ENCODE measurements around the gene ALOXE3.
A peak's percentile ranks its signal among the peaks of the same experiment; 100 is the strongest.
"Not testable (repeated sequence)": the region's sequence is repeated elsewhere in the genome, so short reads cannot be mapped to it uniquely, and the experiment has no call there.

ALOXE3 gene

GRCh38 chr17:8091033-8091687, 27.2 kb downstream of the ALOXE3 start:
- DNase-seq (ENCODE audit: low read depth): no peak

GRCh38 chr17:8089728-8090127, 28.6 kb downstream of the ALOXE3 start:
- no peak for DNase-seq (ENCODE audit: low read depth)

DNA sequence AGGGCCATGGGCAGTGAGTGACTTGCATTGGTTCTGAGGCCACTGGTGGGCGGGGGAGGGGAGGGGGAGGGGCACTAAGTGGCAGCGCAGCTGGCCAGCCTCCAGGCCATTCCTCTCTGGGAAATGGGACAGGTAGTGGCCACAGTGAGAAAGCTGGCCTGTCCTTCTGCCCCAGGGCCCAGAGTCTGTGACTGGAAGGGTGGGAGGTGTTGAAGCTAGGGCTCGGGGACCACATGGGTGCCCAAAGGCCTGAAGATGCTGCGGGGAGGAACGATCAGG, 30.4 kb downstream of the ALOXE3 start:
- no peak for DNase-seq (ENCODE audit: low read depth)

DNA sequence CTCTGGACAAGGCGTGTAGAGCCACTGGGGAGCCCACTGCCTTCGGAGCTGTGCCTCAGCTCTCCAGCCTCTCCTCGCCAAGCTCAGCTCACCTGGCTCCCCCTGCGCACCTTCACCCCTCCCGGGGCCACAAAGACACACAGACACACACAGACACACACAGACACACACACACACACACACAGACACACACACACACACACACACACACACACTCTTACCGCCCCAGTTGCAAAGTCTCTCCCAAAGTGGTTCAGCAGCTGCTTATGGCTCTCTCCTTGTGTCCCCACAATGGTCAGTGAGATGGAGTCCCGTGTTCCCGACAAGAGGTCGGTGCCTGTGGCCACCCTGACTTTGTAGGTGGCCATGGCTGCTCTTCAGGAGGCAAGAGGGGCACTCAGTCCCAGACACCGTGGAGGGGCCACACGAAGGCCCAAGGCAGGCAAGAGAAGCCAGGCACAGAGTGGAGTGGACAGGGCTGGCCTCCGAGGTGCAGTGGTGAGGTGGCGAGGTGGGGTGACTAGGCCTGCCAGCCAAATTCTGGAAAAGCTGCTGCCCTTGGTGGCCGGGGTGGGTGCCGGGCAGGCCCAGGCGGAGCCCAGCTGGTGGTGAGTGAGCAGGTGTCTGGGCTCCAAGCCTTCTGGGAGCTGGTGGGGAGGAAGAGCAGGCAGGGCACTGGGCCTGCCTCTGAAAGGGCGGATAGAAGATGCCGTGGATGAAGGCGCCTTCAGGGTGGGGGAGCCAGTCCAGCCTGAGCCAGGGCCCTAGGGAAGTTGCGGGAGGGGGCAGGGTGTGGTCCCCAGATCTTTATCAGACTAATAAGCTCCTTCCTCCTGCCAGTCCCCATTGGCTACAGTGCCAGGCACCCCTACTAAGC, 31.0 kb downstream of the ALOXE3 start, which contains the start of gene ALOX12B:
Gene ALOX12B (minus strand): TSS at position 642 of the 877 bp plus-strand sequence. CDS start 274 bp downstream, at position 368.
- no peak for DNase-seq (ENCODE audit: low read depth)

DNA sequence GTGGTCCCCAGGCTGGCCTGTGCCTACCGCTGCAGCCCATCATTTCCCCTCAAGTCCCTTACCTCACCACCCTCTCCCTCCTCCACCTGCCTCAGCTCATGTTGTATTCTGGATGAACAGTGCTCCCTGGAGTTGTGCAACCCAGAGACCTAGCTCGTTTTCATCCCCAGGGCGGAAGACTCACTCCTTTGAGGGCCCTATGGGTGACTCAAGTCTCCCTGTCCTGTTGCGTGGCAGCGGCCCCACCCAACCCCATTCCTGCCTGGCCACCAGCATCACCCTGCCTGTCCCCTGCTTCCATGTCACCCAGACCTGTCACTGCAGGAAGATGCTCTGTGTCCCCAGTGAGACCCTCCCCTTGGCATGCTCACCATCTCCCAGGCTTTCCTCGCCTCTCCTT, 34.1 kb downstream of the ALOXE3 start:
- no peak for DNase-seq (ENCODE audit: low read depth)

DNA sequence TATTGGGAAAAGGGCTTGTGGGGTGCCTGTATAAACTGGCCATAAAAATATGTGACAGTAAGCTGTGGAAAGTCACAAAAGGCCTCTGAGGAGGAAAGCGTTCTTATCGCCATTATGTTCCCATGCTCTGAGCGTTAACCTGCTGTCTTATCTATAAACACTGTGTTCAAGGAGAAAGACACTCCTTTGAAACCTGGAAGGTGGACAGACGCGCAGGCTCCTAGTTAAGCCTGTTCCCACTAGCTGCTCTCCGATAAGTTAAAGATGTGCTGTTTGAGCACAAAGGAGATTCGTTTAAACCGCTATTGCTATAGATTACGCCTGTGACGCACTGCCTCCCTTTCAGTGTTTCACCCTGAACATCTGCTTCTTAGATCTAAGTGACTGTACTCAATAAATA, 36.0 kb downstream of the ALOXE3 start:
- no peak for DNase-seq (ENCODE audit: low read depth)

- DNase-seq (ENCODE audit: low read depth): no peak
Observed at GRCh38 chr17:8081876-8082275, 36.4 kb downstream of the ALOXE3 start.

DNA sequence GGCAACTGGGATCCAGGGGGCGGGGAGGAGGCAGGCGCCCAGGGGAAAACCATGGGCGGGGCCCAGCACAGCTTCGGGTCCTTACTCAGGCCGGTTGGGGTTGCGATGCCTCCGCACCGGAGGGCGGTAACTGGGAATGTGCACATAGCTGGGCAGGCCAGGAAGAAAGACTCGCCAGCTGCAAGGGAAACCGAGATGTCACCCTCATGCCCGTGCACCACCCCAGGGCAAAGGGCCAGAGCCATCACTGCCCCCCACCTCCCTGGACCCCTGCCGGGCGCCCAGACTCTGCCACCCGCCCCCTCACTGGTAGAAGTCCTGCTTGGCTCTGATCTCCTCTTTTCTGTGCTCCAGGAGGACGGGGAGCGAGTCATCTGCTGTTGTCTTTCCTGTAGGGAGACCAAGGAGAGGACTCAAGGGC, 37.5 kb downstream of the ALOXE3 start:
- no peak for DNase-seq (ENCODE audit: low read depth)

- DNase-seq (ENCODE audit: low read depth): no peak
Observed at GRCh38 chr17:8080208-8080798, 38.0 kb downstream of the ALOXE3 start.

GRCh38 chr17:8079291-8080207, 38.8 kb downstream of the ALOXE3 start:
- peak; percentile 64 for DNase-seq (ENCODE audit: low read depth)

GRCh38 chr17:8077939-8078338, 40.4 kb downstream of the ALOXE3 start:
- not testable (repeated sequence) for DNase-seq (ENCODE audit: low read depth)

GRCh38 chr17:8076502-8077266, 41.6 kb downstream of the ALOXE3 start:
- DNase-seq (ENCODE audit: low read depth): no peak

DNA sequence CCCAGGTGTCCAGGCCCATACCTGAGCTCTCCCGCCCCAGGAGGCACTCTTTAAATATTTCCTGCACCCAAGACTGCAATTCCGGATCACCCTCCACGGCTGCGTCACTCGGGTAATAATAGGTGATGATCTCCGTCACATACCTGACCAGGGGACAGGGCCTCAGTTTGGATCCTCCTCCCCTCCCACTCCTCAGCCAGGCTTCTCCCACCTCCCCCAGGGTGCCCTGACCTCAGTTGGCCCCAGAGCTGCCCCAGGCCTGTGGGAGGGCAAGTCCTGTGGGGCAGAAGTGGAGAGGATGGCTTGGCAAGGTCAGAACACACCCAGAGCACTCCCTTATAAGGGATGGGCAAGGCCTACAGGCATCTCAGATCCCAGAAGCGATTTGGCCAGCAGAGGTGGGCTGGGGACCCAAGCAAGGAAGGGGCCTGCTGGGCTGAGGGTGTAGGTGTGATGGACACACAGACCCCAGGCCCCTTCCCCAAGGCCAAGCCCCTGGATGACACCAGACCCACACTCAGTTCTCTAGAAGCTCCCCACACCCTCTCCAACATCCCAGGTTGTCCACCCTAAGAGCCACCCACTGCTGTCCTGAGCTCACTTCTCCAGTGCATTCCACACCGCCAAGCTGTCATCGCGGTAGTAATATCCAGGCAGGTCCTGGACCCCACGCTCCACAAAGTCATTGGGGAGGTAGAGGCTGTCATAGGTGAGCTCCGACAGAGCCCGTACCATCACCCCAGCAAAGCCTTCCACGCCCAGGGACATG, 42.6 kb downstream of the ALOXE3 start:
- no peak for DNase-seq (ENCODE audit: low read depth)

DNA sequence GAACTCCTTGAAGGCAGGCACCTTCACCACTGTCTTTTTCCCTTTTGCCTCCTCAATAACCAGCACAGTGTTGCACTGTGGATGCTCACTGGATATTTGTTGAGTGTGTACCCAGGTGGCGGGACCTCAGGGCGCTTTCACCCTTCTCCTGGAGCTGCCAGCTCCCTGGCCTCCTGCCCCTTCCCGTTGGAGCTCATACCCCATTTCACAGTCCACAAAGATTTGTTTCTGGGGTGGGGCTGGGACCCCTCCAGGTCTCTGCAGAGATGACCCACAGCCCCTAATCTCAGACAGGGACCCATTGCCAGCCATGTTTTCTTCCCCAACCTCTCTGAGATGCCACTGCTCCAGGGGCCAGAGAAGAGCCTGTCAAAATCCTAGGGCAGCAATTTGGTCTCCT, 43.2 kb downstream of the ALOXE3 start:
- no peak for DNase-seq (ENCODE audit: low read depth)

GRCh38 chr17:8074554-8074953, 43.8 kb downstream of the ALOXE3 start:
- no peak for DNase-seq (ENCODE audit: low read depth)

DNA sequence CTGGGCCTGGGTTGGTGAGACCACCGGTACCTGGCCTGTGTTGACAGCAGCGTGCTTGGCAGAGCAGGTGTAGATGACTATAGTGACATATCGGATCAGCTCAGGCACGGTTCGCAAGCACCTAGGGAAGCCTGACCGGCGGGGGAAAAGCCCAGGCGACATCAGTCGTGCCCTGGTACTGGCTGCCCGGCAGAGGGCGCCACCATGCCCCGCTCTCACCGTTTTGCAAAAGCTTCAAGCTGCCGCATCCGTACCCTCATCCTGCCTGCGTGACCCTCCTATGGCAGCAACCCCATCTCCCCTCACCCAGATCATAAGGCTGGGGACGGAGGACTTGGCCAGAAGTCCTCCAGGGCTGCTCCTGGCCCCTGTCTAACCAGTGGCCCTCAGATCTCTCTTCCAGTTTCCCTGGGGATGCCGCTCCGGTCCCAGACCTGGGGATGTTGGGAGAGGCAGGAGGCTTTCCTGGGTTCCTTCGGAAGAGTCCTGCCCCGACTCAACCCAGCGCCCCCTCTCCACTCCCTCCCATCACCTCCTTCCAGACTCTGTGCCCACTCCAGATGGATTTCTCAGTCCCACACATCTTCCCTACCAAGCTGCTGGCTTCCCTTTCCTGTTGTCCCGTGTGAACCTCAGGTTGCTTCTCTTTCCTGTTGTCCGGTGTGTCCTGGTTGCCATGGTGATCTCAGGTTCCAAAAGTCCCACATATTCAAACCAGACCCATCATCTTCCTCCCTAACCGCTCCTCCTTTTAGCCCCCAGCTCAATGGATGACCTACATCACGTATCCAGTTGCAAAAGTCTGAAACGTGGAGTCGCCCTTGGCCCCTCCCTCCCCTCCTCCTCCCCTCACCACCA, 44.5 kb downstream of the ALOXE3 start:
- DNase-seq (ENCODE audit: low read depth): peak; percentile 73

GRCh38 chr17:8072729-8073461, 45.4 kb downstream of the ALOXE3 start:
- DNase-seq (ENCODE audit: low read depth): no peak

GRCh38 chr17:8072341-8072728, 46.0 kb downstream of the ALOXE3 start:
- no peak for DNase-seq (ENCODE audit: low read depth)

DNA sequence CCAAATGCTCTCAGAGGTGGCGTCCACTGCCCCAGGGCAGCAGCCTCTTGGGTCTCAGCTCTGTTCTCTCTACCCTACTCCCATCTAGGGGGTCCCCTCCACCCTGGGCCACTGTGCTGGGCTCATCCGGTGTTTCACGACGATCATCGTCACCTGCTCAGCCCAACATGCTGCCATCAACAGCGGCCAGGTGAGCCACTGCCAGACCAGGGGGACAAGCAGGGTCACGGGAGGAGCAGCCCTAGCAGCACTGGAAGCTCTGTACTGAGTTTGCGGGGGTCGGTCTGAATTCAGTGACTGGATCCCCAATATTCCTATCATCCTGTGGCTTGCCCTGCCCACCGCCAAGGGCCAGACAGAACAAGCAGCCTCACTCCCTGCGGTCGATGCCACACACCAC, 46.8 kb downstream of the ALOXE3 start:
- DNase-seq (ENCODE audit: low read depth): no peak

All from stimulated activated CD8-positive, alpha-beta memory T cell treated with anti-CD3 and anti-CD28 coated beads, Interleukin-12 subunit alpha, Interleukin-12 subunit beta, amount 100 ng/mL, for 1 hour (primary cell).